ENCODE data around the gene PLAAT3. TPM values are rescaled to one million over a fixed set of nuclear protein-coding genes. Genes with fewer than 3 reads are reported as not detected.

PLAAT3 gene
- total RNA-seq (2022; extraction: Qiagen RNA extraction), result 50.7 to 72.3 TPM (median 65.6 TPM) in 5 replicates

DNA sequence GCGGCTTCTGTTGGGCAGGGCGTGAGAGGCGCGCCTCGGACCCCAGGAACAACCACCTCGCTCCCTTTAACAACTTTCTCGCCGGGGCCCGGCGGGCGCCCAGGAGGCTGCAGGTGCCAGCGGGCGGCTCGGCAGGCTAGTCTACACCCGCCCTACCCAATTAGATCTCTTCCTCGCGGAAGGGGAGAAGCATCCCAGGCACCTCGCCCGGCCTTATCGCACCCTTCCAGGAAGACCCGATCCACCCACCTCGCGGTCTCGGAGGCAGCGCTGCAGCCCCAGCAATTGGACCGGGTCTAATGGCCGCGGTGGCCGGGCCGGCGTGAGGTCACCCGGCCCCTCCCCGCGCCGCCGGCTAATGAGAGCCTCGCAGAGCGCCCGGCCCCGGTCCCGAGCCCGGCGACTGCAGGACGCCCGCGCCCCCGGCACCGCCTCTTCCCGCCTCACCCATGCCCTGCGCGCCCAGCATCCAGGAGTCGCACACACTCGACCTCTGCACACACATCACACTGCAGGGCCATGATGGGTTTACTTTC is at the start of gene PLAAT3:
Gene PLAAT3, minus strand, starts transcription at position 298 of the 536 bp plus-strand sequence. CDS start 419 bp downstream, outside the sequence.

DNA sequence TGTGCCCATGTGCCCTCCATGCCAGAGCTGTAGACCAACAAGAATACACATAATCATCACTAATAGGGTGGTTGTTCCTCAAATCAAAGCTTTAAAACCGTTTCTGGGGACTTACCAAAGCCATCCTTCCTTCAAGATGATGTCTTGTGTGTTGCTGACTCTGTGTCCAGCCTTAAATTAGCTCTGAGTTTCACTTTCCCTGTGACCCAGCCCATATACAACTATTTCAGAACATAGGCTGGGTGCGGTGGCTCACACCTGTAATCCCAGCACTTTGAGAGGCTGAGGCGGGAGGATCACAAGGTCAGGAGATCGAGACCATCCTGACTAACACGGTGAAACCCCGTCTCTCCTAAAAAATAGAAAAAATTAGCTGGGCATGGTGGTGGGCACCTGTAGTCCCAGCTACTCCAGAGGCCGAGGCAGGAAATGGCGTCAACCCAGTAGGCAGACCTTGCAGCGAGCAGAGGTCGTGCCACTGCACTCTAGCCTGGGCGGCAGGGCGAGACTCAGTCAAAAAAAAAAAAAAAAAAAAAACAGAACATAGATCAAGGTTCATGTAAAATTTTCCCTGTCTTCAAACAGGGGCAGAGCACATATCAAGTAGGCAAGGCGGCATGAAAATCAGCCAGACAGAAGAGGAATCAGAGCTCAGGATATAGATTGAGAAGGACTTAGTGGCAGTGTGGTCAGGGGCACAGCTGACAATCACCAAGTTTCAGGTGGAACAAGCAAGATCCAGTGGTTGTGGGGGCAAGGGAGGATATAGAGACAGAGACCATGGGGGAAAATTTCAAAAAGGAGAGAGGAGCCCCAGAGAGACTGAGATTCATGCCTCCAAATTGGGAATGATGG is 50.8 kb downstream of the PLAAT3 start, which contains the start of gene PLAAT2:
Gene PLAAT2, minus strand, starts transcription at position 179 of the 855 bp plus-strand sequence. Its CDS starts 55 bp downstream, at position 124.

DNA sequence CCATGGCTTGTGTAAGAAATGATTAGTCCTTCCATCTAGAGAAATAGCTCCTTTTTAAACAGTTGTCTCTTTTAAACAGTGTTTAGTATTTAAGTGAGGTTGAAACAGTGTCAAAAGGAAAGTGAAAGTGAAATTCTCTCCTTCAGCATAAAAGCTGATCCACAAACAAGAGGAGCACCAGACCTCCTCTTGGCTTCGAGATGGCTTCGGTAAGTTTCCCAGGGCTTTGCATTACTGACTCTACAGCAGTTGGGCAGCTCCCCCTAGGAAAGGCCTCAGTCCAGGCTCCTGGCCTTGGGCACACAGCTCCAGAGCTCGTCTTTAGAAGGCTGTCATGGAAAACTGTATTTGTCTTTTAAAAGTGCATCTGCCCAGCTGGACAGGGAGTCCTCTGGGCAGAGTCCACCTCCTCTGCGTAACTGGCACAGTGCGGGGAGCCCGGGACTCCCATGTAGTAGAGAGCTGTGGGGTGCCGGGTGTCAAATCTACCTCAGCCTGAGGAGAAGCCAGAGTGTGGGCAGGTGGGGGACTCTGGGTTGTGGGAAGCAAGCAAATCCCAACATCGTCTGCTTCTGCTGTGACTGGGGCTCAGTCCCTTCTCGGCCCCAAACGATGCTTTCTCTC is 77.5 kb downstream of the PLAAT3 start, which contains the start of gene PLAAT4:
Gene PLAAT4, plus strand, starts transcription at position 140 of the 624 bp plus-strand sequence. Its CDS starts 61 bp downstream, at position 201.

Other genes starting within 250 kb of the PLAAT3 start
- gene SLC22A9, start 244.6 kb downstream of the PLAAT3 start, total RNA-seq (2022; extraction: Qiagen RNA extraction), result not detected in 5 replicates
- gene PLAAT5, start 123.3 kb downstream of the PLAAT3 start, total RNA-seq (2022; extraction: Qiagen RNA extraction), result not detected in 5 replicates
- gene LGALS12, start 108.3 kb downstream of the PLAAT3 start, total RNA-seq (2022; extraction: Qiagen RNA extraction), result not detected in 5 replicates
- gene PLAAT4, start 77.6 kb downstream of the PLAAT3 start, total RNA-seq (2022; extraction: Qiagen RNA extraction), result 1.0 to 3.8 TPM (median 2.0 TPM) in 5 replicates
- gene PLAAT2, start 51.1 kb downstream of the PLAAT3 start, total RNA-seq (2022; extraction: Qiagen RNA extraction), result 0.65 to 1.1 TPM (median 0.94 TPM) in 5 replicates
- gene ATL3, start 56.9 kb upstream of the PLAAT3 start, total RNA-seq (2022; extraction: Qiagen RNA extraction), result 30.3 to 39.0 TPM (median 35.2 TPM) in 5 replicates
- gene RTN3, start 67.1 kb upstream of the PLAAT3 start, total RNA-seq (2022; extraction: Qiagen RNA extraction), result 97.4 to 112 TPM (median 103 TPM) in 5 replicates
- 4.3 to 5.9 TPM (median 5.4 TPM) in 5 replicates for gene ZFTA, start 154.3 kb upstream of the PLAAT3 start, total RNA-seq (2022; extraction: Qiagen RNA extraction)
- 37.1 to 49.7 TPM (median 47.9 TPM) in 5 replicates for gene SPINDOC, start 199.0 kb upstream of the PLAAT3 start, total RNA-seq (2022; extraction: Qiagen RNA extraction)
- 26.9 to 33.7 TPM (median 28.9 TPM) in 5 replicates for gene MARK2, start 224.7 kb upstream of the PLAAT3 start, total RNA-seq (2022; extraction: Qiagen RNA extraction)